Measurements from ENCODE around the gene DNM2. TPM values are rescaled to one million over a fixed set of nuclear protein-coding genes. Genes with fewer than 3 reads are reported as not detected.

Gene DNM2
- total and polyA plus RNA-seq, 7 experiments from 2014 or later, result 49.1 to 340 (median 269) TPM

DNA sequence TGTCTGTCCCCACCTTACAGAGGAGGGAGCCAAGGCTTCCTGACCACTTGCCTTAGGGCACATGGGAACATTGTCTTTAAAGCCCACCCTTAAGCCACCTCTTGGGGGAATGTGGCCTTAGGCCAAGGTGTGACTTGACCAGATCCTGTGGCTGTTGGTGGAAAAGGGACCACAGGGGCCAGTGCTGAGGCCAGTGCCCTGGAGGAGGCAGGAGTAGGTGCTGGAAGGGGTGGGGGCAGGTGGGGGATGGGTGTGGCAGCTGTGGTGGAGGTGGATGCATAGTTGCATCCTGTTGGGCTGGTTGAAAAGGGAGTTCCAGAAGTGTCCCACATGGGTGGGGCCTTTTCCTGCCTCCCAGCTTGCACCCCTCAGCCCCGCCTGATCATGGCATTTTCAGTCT lies 44.8 kb downstream of the DNM2 start:
- Histone ChIP-seq H3K27me3 (ENCODE audit: control insufficient read depth in 2 of 2, insufficient read depth in 2 of 2, low read length in 2 of 2) (no peaks in the 10 kb centered on the region), H3K9me3 (ENCODE audit: control insufficient read depth in 2 of 3, low read length in 3 of 3) (no peaks in the 10 kb centered on the region), H3K4me1 (ENCODE audit: control insufficient read depth in 2 of 2, insufficient read depth in 2 of 2, low read length in 2 of 2) (peaks cover 50 to 58% of the 10 kb centered on the region in 2 donors), H3K4me3 (ENCODE audit: low read length) (no peak overlapping the region), H3K27ac (ENCODE audit: low read depth, low read length) (peak overlapping the region; percentile 62), H3K36me3 (ENCODE audit: control insufficient read depth in 2 of 3, insufficient read depth in 3 of 3, low read length in 3 of 3) (peaks cover 4 to 16% (median 4%) of the 10 kb centered on the region in 3 experiments)
- ATAC-seq (no peak), DNase-seq (peak in 6 of 9 donors; percentile 16 to 32 (median 25))
- Mint-ChIP-seq H3K27me3 (peaks cover 0 to 2% (median 0%) of the 10 kb centered on the region in 5 donors), H3K4me1 (peaks cover 64 to 84% (median 74%) of the 10 kb centered on the region in 7 donors), H3K4me3 (peak overlapping the region; percentile 47 to 83 (median 66)), H3K9me3 (peaks cover 0 to 5% (median 0%) of the 10 kb centered on the region in 11 donors), H3K36me3 (peaks cover 6 to 49% (median 13%) of the 10 kb centered on the region in 5 donors), H3K27ac (peak overlapping the region; percentile 90 to 99 (median 94))
- ChIA-PET CTCF (interaction anchor here (0.6 to 1.9 kb wide), 4 partner anchors 39 to 102 kb away, joined by 3 to 4 read pairs (median 3); no protein-coding TSS in a partner anchor), POLR2A (interaction anchor here (1.5 to 3.2 kb wide), 2 partner anchors 9 to 45 kb away, joined by 4 to 22 read pairs; partner anchors contain the start of gene DNM2)
- intact Hi-C loops (cut with micrococcal nuclease), result no loop called here

DNA sequence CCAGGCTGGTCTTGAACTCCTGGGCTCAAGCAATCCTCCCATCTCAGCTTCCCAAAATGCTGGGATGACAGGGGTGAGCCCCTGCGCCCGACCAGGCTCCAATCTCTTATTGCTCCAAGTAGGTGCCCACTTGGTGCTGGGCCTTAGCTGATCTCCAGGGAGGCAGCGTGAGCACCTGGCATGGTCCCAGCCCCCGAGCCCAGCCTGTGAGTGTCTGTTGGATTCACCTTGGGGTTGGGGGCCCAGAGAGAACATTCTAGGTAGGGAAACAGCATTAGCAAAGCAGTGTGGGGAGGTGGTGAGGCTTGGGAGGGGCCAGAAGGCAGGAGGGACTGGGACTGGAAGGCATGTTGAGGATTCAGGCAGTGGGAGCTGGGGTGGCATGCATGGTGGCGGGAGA lies 45.5 kb downstream of the DNM2 start:
- no peak overlapping the region for H3K4me3 ChIP-seq (ENCODE audit: low read length)
- CTCF ChIA-PET, result interaction anchor here (0.7 to 1.9 kb wide), 4 partner anchors 40 to 101 kb away, joined by 3 to 4 read pairs (median 4); partner anchors contain the start of gene DNM2
- H3K27ac ChIP-seq (ENCODE audit: low read depth, low read length), result peak overlapping the region; percentile 62
- peaks cover 6 to 47% (median 13%) of the 10 kb centered on the region in 5 donors for H3K36me3 Mint-ChIP-seq
- no peak for ATAC-seq
- peaks cover 4 to 19% (median 4%) of the 10 kb centered on the region in 3 experiments for H3K36me3 ChIP-seq (ENCODE audit: control insufficient read depth in 2 of 3, insufficient read depth in 3 of 3, low read length in 3 of 3)
- intact Hi-C loops (cut with micrococcal nuclease), result no loop called here
- peaks cover 0 to 2% (median 0%) of the 10 kb centered on the region in 5 donors for H3K27me3 Mint-ChIP-seq
- H3K27ac Mint-ChIP-seq, result peak overlapping the region; percentile 90 to 99 (median 94)
- peaks cover 0 to 5% (median 0%) of the 10 kb centered on the region in 11 donors for H3K9me3 Mint-ChIP-seq
- no peak for DNase-seq
- H3K4me1 ChIP-seq (ENCODE audit: control insufficient read depth in 2 of 2, insufficient read depth in 2 of 2, low read length in 2 of 2), result peaks cover 50 to 58% of the 10 kb centered on the region in 2 donors
- H3K9me3 ChIP-seq (ENCODE audit: control insufficient read depth in 2 of 3, low read length in 3 of 3), result no peaks in the 10 kb centered on the region
- peak overlapping the region in 8 of 10 donors; percentile 16 to 83 (median 66) for H3K4me3 Mint-ChIP-seq
- POLR2A ChIA-PET, result interaction anchor here (3.2 kb wide), 1 partner anchor 45 kb away, joined by 22 read pairs; the partner anchor contains the start of gene DNM2
- no peaks in the 10 kb centered on the region for H3K27me3 ChIP-seq (ENCODE audit: control insufficient read depth in 2 of 2, insufficient read depth in 2 of 2, low read length in 2 of 2)
- peaks cover 64 to 82% (median 71%) of the 10 kb centered on the region in 7 donors for H3K4me1 Mint-ChIP-seq

DNA sequence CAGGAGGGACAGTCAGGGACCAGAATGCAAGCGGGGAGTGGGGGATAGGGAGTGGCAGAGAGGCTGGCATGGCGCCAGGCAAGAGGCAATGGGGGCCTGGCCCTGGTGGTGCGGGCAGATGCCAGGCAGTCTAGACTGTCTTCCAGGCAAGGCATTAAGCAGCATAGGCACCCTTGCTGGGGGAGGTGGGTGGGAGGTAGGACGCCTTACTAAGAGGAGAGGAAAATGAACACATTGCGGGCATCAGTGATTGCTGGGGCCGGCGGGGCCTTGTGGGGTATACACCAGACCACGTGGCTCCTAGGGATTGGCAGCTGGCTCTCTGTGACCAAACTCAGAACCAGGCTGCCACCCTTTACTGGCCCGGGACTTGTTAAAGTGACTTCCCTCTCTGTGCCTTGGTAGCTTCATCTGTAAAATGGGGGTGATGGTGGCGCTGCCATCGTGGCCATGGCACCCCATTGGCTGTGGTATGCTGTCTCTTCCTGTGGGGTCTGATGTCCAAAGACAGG lies 46.0 kb downstream of the DNM2 start:
- DNase-seq, result no peak
- H3K27me3 Mint-ChIP-seq, result peaks cover 0 to 2% (median 0%) of the 10 kb centered on the region in 5 donors
- H3K4me3 Mint-ChIP-seq, result peak overlapping the region in 6 of 10 donors; percentile 51 to 83 (median 68)
- intact Hi-C loops (cut with micrococcal nuclease), result no loop called here
- ChIA-PET POLR2A (interaction anchor here (3.2 kb wide), 1 partner anchor 46 kb away, joined by 22 read pairs; the partner anchor contains the start of gene DNM2), CTCF (interaction anchor here (0.7 kb wide), 1 partner anchor 46 kb away, joined by 4 read pairs; the partner anchor contains the start of gene DNM2)
- H3K4me1 ChIP-seq (ENCODE audit: control insufficient read depth in 2 of 2, insufficient read depth in 2 of 2, low read length in 2 of 2), result peaks cover 49 to 56% of the 10 kb centered on the region in 2 donors
- H3K9me3 ChIP-seq (ENCODE audit: control insufficient read depth in 2 of 3, low read length in 3 of 3), result no peaks in the 10 kb centered on the region
- peaks cover 0 to 3% (median 0%) of the 10 kb centered on the region in 11 donors for H3K9me3 Mint-ChIP-seq
- H3K4me1 Mint-ChIP-seq, result peaks cover 61 to 82% (median 71%) of the 10 kb centered on the region in 7 donors
- ATAC-seq, result no peak
- no peaks in the 10 kb centered on the region for H3K27me3 ChIP-seq (ENCODE audit: control insufficient read depth in 2 of 2, insufficient read depth in 2 of 2, low read length in 2 of 2)
- peaks cover 4 to 24% (median 4%) of the 10 kb centered on the region in 3 experiments for H3K36me3 ChIP-seq (ENCODE audit: control insufficient read depth in 2 of 3, insufficient read depth in 3 of 3, low read length in 3 of 3)
- peak overlapping the region; percentile 90 to 99 (median 94) for H3K27ac Mint-ChIP-seq
- no peak overlapping the region for H3K4me3 ChIP-seq (ENCODE audit: low read length)
- peaks cover 6 to 42% (median 11%) of the 10 kb centered on the region in 5 donors for H3K36me3 Mint-ChIP-seq
- H3K27ac ChIP-seq (ENCODE audit: low read depth, low read length), result peak overlapping the region; percentile 62

DNA sequence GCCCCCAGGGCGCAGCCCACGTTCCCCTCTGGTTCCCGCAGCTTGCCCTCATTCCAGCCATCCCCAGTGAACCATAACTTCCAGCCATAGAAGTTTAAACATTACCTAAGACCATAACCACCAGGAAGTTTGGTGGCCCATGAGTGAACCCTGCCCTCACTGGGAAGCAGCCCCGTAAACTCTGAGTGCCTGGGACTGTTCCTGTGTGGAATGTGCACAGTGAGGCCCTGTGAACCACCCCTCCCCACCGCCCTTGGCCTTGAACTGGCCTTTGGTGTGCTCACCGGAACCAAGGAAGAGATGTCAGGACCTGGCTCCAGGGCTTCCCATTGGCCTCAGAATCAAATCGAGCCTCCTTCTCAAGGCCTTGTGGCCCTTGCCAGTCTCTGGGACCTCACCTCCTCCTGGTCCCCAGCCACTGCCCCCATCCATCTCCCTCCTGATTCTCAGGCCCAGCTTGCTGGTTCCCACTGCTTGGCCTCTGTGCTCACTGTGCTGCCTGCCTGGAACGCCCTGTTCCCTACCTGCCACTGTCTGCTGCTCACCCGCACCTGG lies 46.5 kb downstream of the DNM2 start:
- DNase-seq, result no peak
- Mint-ChIP-seq H3K36me3 (peaks cover 6 to 37% (median 7%) of the 10 kb centered on the region in 5 donors), H3K4me3 (peak overlapping the region in 5 of 10 donors; percentile 14 to 83 (median 51)), H3K27me3 (peaks cover 0 to 2% (median 0%) of the 10 kb centered on the region in 5 donors), H3K9me3 (peaks cover 0 to 2% (median 0%) of the 10 kb centered on the region in 11 donors), H3K4me1 (peaks cover 55 to 82% (median 71%) of the 10 kb centered on the region in 7 donors), H3K27ac (peak overlapping the region; percentile 76 to 99 (median 92))
- Histone ChIP-seq H3K27ac (ENCODE audit: low read depth, low read length) (no peak overlapping the region), H3K4me1 (ENCODE audit: control insufficient read depth in 2 of 2, insufficient read depth in 2 of 2, low read length in 2 of 2) (peaks cover 43 to 50% of the 10 kb centered on the region in 2 donors), H3K4me3 (ENCODE audit: low read length) (no peak overlapping the region), H3K36me3 (ENCODE audit: control insufficient read depth in 2 of 3, insufficient read depth in 3 of 3, low read length in 3 of 3) (peaks cover 4 to 29% (median 4%) of the 10 kb centered on the region in 3 experiments), H3K27me3 (ENCODE audit: control insufficient read depth in 2 of 2, insufficient read depth in 2 of 2, low read length in 2 of 2) (no peaks in the 10 kb centered on the region), H3K9me3 (ENCODE audit: control insufficient read depth in 2 of 3, low read length in 3 of 3) (no peaks in the 10 kb centered on the region)
- intact Hi-C loops (cut with micrococcal nuclease), result no loop called here
- CTCF ChIA-PET, result interaction anchor here (0.7 to 1.0 kb wide), 2 partner anchors 45 to 47 kb away, joined by 5 read pairs; partner anchors contain the start of gene DNM2
- POLR2A ChIA-PET, result no interaction called here
- no peak for ATAC-seq

GRCh38 chr19:10766049-10766623 lies 48.3 kb downstream of the DNM2 start:
- peak overlapping the region; percentile 28 for H3K27ac ChIP-seq (ENCODE audit: low read depth, low read length)
- Mint-ChIP-seq H3K9me3 (no peaks in the 10 kb centered on the region), H3K36me3 (peaks cover 3 to 32% (median 11%) of the 10 kb centered on the region in 5 donors), H3K27me3 (no peaks in the 10 kb centered on the region), H3K4me1 (peaks cover 47 to 75% (median 67%) of the 10 kb centered on the region in 7 donors), H3K4me3 (no peak overlapping the region), H3K27ac (peak overlapping the region in 5 of 9 donors; percentile 41 to 92 (median 72))
- CTCF ChIA-PET, result interaction anchor here (1.2 kb wide), 1 partner anchor 98 kb away, joined by 3 read pairs; no protein-coding TSS in a partner anchor
- H3K27me3 ChIP-seq (ENCODE audit: control insufficient read depth in 2 of 2, insufficient read depth in 2 of 2, low read length in 2 of 2), result no peaks in the 10 kb centered on the region
- H3K4me1 ChIP-seq (ENCODE audit: control insufficient read depth in 2 of 2, insufficient read depth in 2 of 2, low read length in 2 of 2), result peaks cover 33 to 36% of the 10 kb centered on the region in 2 donors
- ATAC-seq (no peak), DNase-seq (no peak)
- H3K4me3 ChIP-seq (ENCODE audit: low read length), result no peak overlapping the region
- no peaks in the 10 kb centered on the region for H3K9me3 ChIP-seq (ENCODE audit: control insufficient read depth in 2 of 3, low read length in 3 of 3)
- intact Hi-C loops (cut with micrococcal nuclease), result no loop called here
- POLR2A ChIA-PET, result no interaction called here
- H3K36me3 ChIP-seq (ENCODE audit: control insufficient read depth in 2 of 3, insufficient read depth in 3 of 3, low read length in 3 of 3), result peaks cover 4 to 35% (median 4%) of the 10 kb centered on the region in 3 experiments

DNA sequence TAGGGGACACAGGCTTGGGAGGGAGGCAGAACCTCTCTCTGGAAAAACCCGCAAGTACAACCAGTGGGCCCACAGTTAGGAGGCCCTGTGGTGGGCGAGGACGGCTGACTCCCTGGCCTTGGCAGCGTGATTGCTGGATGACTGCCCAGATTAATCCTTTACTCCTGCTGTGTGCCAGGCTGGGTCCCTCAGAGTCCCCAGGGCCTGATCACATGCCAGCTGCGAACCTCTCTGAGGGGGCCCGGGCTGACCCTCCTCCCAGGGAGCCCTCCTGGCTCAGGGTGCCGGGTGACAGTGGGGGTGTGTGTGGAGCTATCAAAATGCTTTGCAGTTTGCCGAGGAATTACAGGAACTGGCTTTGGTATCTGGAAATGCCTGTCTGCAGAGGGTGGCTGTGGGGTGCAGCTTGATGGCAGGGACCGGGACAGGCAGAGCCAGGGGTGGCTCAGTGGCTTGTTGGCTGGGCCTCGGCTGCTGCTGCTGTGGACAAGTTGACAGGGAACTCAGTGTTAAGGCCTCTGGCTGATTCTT lies 48.9 kb downstream of the DNM2 start:
- H3K27ac Mint-ChIP-seq, result peak overlapping the region in 8 of 9 donors; percentile 34 to 87 (median 48)
- no peak for ATAC-seq

More for the DNA sequence above, 48.9 kb downstream of the DNM2 start:
- Histone ChIP-seq H3K4me1 (ENCODE audit: control insufficient read depth in 2 of 2, insufficient read depth in 2 of 2, low read length in 2 of 2) (peaks cover 27 to 30% of the 10 kb centered on the region in 2 donors), H3K27ac (ENCODE audit: low read depth, low read length) (no peak overlapping the region), H3K9me3 (ENCODE audit: control insufficient read depth in 2 of 3, low read length in 3 of 3) (no peaks in the 10 kb centered on the region), H3K4me3 (ENCODE audit: low read length) (no peak overlapping the region), H3K36me3 (ENCODE audit: control insufficient read depth in 2 of 3, insufficient read depth in 3 of 3, low read length in 3 of 3) (peaks cover 0 to 31% (median 0%) of the 10 kb centered on the region in 3 experiments), H3K27me3 (ENCODE audit: control insufficient read depth in 2 of 2, insufficient read depth in 2 of 2, low read length in 2 of 2) (no peaks in the 10 kb centered on the region)
- DNase-seq, result no peak
- H3K36me3 Mint-ChIP-seq, result peaks cover under 1 to 26% (median 6%) of the 10 kb centered on the region in 5 donors
- H3K4me3 Mint-ChIP-seq, result no peak overlapping the region
- H3K9me3 Mint-ChIP-seq, result no peaks in the 10 kb centered on the region
- ChIA-PET CTCF (interaction anchor here (1.2 kb wide), 1 partner anchor 98 kb away, joined by 3 read pairs; no protein-coding TSS in a partner anchor), POLR2A (interaction anchor here (0.7 kb wide), 1 partner anchor 17 kb away, joined by 3 read pairs; no protein-coding TSS in a partner anchor)
- no peaks in the 10 kb centered on the region for H3K27me3 Mint-ChIP-seq
- intact Hi-C loops (cut with micrococcal nuclease), result no loop called here
- peaks cover 42 to 69% (median 63%) of the 10 kb centered on the region in 7 donors for H3K4me1 Mint-ChIP-seq
